ENCODE measurements around the gene GDPD3. TPM values are rescaled to one million over a fixed set of nuclear protein-coding genes. Genes with fewer than 3 reads are reported as not detected.

Gene GDPD3
- total and polyA plus RNA-seq, 2 of the 13 experiments (the other 11 are each of a cell fraction or from before 2014, with no cell fraction given): 18.7 to 20.6 TPM

- no peak for TF ChIP-seq RNF219 (CRISPR knock-in tag; IDR thresholded peaks at IDR 0.05)
- TF ChIP-seq JUNB (CRISPR knock-in tag; IDR thresholded peaks at IDR 0.05; ENCODE audit: borderline replicate concordance): peak; percentile 40; the same call in 1 of the 2 replicates
- no peak for TF ChIP-seq ZNF350 (CRISPR knock-in tag; IDR thresholded peaks at IDR 0.05; ENCODE audit: borderline replicate concordance, low read depth)
- no peak for TF ChIP-seq ZKSCAN1 (IDR thresholded peaks at IDR 0.05; ENCODE audit: low read length)
- peak; percentile 52; the same call in 1 of the 2 replicates for TF ChIP-seq BCL3 (CRISPR knock-in tag; IDR thresholded peaks at IDR 0.05)
- no peak for TF ChIP-seq ZNF576 (CRISPR knock-in tag; IDR thresholded peaks at IDR 0.05)
- no peak for TF ChIP-seq TRAFD1 (CRISPR knock-in tag; IDR thresholded peaks at IDR 0.05; ENCODE audit: borderline replicate concordance)
- no peak for TF ChIP-seq ZNF292 (CRISPR knock-in tag; IDR thresholded peaks at IDR 0.05; ENCODE audit: borderline replicate concordance, low read depth)
- TF ChIP-seq NFE2L2 (IDR thresholded peaks at IDR 0.05; ENCODE audit: low read length): no peak
- TF ChIP-seq SNAPC4 (CRISPR knock-in tag; IDR thresholded peaks at IDR 0.05): no peak
- TF ChIP-seq REL (CRISPR knock-in tag; conservative IDR thresholded peaks at IDR 0.05): no peak
- no peak for TF ChIP-seq SMC3 (IDR thresholded peaks at IDR 0.05; ENCODE audit: low read length)
- peak; percentile 24; the same call in 1 of the 2 replicates for TF ChIP-seq BRF2 (CRISPR knock-in tag; IDR thresholded peaks at IDR 0.05)
- 0 out of 2 replicates have a peak, but pooled peaks have one; percentile 61 for TF ChIP-seq ZNF20 (CRISPR knock-in tag; IDR thresholded peaks at IDR 0.05)
- TF ChIP-seq AGO2 (optimal IDR thresholded peaks at IDR 0.05; ENCODE audit: low read depth, low read length): peak; percentile 87
- TF ChIP-seq ZNF143 (CRISPR knock-in tag; IDR thresholded peaks at IDR 0.05): peak; percentile 37; the same call in 1 of the 2 replicates
- TF ChIP-seq GTF2F1 (IDR thresholded peaks at IDR 0.05; ENCODE audit: low read length): 0 out of 2 replicates have a peak, but pooled peaks have one; percentile 59
Measured at GRCh38 chr16:30075503-30076275, 37.6 kb downstream of the GDPD3 start, which contains the start of gene PPP4C (continued).

Measured in HepG2 (cell line).